IMR-90 (cell line): ENCODE results near the gene MOB3B. TPM values are rescaled to one million over a fixed set of nuclear protein-coding genes. Genes with fewer than 3 reads are reported as not detected.

ENCODE experiments used
- ATAC-seq: fragments of 200-7000 bp; cut with Tn5 transposase; 2 replicates; pipeline ENCODE4 v1.9.1; 2020; ENCODE audit warnings: low read depth, mild to moderate bottlenecking, moderate library complexity
- BruUV-seq: library from RNA; stranded (reverse); fragments of 400-500 nt; replicated peaks from 2 replicates; lab custom pipeline; 2021; lab: Mats Ljungman, UMichigan
- CTCF ChIA-PET: fragments of 300-600 bp; formaldehyde crosslinking; extraction: SDS; loops from one replicate; lab custom pipeline; 2021; ENCODE audit warnings: antibody characterized with exemption; lab: Yijun Ruan, JAX
- POLR2A ChIA-PET: fragments of 300-600 bp; sonication (Branson Sonifier 250); formaldehyde crosslinking; loops from one replicate; lab custom pipeline; 2022; ENCODE audit warnings: antibody characterized with exemption; ENCODE audit not compliant: unreplicated experiment; lab: Charles Lee
- DNase-seq: peaks from one replicate; pipeline ENCODE4 v3.0.0; 2013
- H2AFZ ChIP-seq: replicated peaks from 2 replicates; pipeline ENCODE3; 2013; ENCODE audit warnings: low read length, mild to moderate bottlenecking; ENCODE audit not compliant: poor library complexity
- H2AK5ac ChIP-seq: 2 replicates; pipeline ENCODE4 v1.6.1; 2013; ENCODE audit warnings: low read depth, low read length, inconsistent platforms
- H2AK9ac ChIP-seq: replicated peaks from 2 replicates; pipeline ENCODE3; 2013; ENCODE audit warnings: mild to moderate bottlenecking, low read depth, low read length, moderate library complexity; ENCODE audit not compliant: poor library complexity
- H2BK120ac ChIP-seq: 2 replicates; pipeline ENCODE4 v1.6.1; 2013; ENCODE audit warnings: low read depth, low read length, inconsistent platforms
- H2BK15ac ChIP-seq: 3 replicates; pipeline ENCODE4 v1.6.1; 2013; ENCODE audit warnings: low read depth, low read length, inconsistent platforms
- H2BK20ac ChIP-seq: 2 replicates; pipeline ENCODE4 v1.6.1; 2013; ENCODE audit warnings: low read depth, mild to moderate bottlenecking, inconsistent platforms, low read length, moderate library complexity
- H2BK5ac ChIP-seq: 2 replicates; pipeline ENCODE4 v1.6.1; 2013; ENCODE audit warnings: mild to moderate bottlenecking, low read depth, low read length, inconsistent platforms; ENCODE audit not compliant: poor library complexity, severe bottlenecking
- H3K14ac ChIP-seq: replicated peaks from 2 replicates; pipeline ENCODE4 v1.6.1; 2013; ENCODE audit warnings: low read depth, low read length, inconsistent platforms
- H3K18ac ChIP-seq: 2 replicates; pipeline ENCODE4 v1.6.1; 2013; ENCODE audit warnings: low read depth, low read length, control low read depth
- H3K23ac ChIP-seq: 2 replicates; pipeline ENCODE4 v1.6.1; 2013; ENCODE audit warnings: low read depth, low read length, inconsistent platforms
- H3K27ac ChIP-seq: 2 replicates; pipeline ENCODE4 v1.5.1; 2013; ENCODE audit warnings: mild to moderate bottlenecking, control low read depth, low read length; ENCODE audit not compliant: insufficient read depth
- H3K27me3 ChIP-seq: 2 replicates; pipeline ENCODE4 v1.6.1; 2013; ENCODE audit warnings: low read length; ENCODE audit not compliant: control insufficient read depth, insufficient read depth
- H3K36me3 ChIP-seq: 2 replicates; pipeline ENCODE4 v1.6.1; 2013; ENCODE audit warnings: low read length, mixed read lengths; ENCODE audit not compliant: control insufficient read depth, insufficient read depth
- H3K4ac ChIP-seq: 2 replicates; pipeline ENCODE4 v1.6.1; 2013; ENCODE audit warnings: low read depth, low read length, inconsistent platforms
- H3K4me1 ChIP-seq: 2 replicates; pipeline ENCODE4 v1.6.1; 2013; ENCODE audit warnings: low read length, mixed read lengths; ENCODE audit not compliant: control insufficient read depth, insufficient read depth
- H3K4me2 ChIP-seq: 2 replicates; pipeline ENCODE4 v1.6.1; 2013; ENCODE audit warnings: low read depth, mild to moderate bottlenecking, control low read depth, low read length, moderate library complexity
- H3K4me3 ChIP-seq: 2 replicates; pipeline ENCODE4 v1.5.1; 2013; ENCODE audit warnings: low read depth, mild to moderate bottlenecking, control low read depth, low read length, moderate library complexity; ENCODE audit not compliant: insufficient read depth
- H3K56ac ChIP-seq: 2 replicates; pipeline ENCODE4 v1.6.1; 2013; ENCODE audit warnings: low read length, inconsistent platforms; ENCODE audit not compliant: insufficient read depth; ENCODE audit errors: extremely low read depth
- H3K79me1 ChIP-seq, 2 experiments: 2 replicates each; pipeline ENCODE4 v1.6.1; 2013; ENCODE audit warnings: low read length in 2 of 2, inconsistent platforms in 1 of 2, low read depth in 1 of 2
- H3K9ac ChIP-seq: 2 replicates; pipeline ENCODE4 v1.6.1; 2013; ENCODE audit warnings: low read depth, low read length, control low read depth
- H3K9me1 ChIP-seq: 2 replicates; pipeline ENCODE4 v1.6.1; 2013; ENCODE audit warnings: low read length, inconsistent platforms; ENCODE audit not compliant: insufficient read depth
- H3K9me3 ChIP-seq: 2 replicates; pipeline ENCODE4 v1.6.1; 2013; ENCODE audit warnings: low read length; ENCODE audit not compliant: control insufficient read depth, insufficient read depth
- H4K20me1 ChIP-seq: 2 replicates; pipeline ENCODE4 v1.6.1; 2013; ENCODE audit warnings: low read length, inconsistent platforms; ENCODE audit not compliant: insufficient read depth
- H4K5ac ChIP-seq: 2 replicates; pipeline ENCODE4 v1.6.1; 2013; ENCODE audit warnings: mild to moderate bottlenecking, low read depth, low read length, control low read depth
- H4K8ac ChIP-seq, 2 experiments: 2 replicates each; pipeline ENCODE4 v1.6.1; 2013; ENCODE audit warnings: low read depth in 2 of 2, low read length in 2 of 2, control low read depth in 1 of 2, inconsistent platforms in 1 of 2
- H4K91ac ChIP-seq: 2 replicates; pipeline ENCODE4 v1.6.1; 2013; ENCODE audit warnings: low read depth, low read length, inconsistent platforms; ENCODE audit not compliant: insufficient read depth
- CHD1 ChIP-seq: IDR thresholded peaks from 2 replicates; pipeline ENCODE4 v1.6.1; 2012; ENCODE audit warnings: low read depth, low read length, improper control_type of control experiment
- CTCF ChIP-seq: conservative IDR thresholded peaks from 2 replicates; pipeline ENCODE4 v1.5.1; 2012; ENCODE audit warnings: mild to moderate bottlenecking, low read depth, low read length, improper control_type of control experiment
- WGBS, 2 experiments: methylation state at CpG; one replicate each; pipeline versions ENCODE4 v1.1.5 to v1.1.7; 2013; ENCODE audit warnings: missing lambda C conversion rate in 2 of 2; ENCODE audit not compliant: insufficient read length in 1 of 2; ENCODE audit errors: extremely low coverage in 2 of 2; 5-methylcytosine and 5-hydroxymethylcytosine counted together
- dilution Hi-C: fragments of 300-500 bp; cut with HindIII; formaldehyde crosslinking; loops from one replicate; pipeline ENCODE4 v1.14.3; 2018; ENCODE audit warnings: low sequenced_read_pairs; ENCODE audit not compliant: unreplicated experiment
- in situ Hi-C: fragments of 300-500 bp; cut with MboI; formaldehyde crosslinking; loops from 3 replicates; pipeline ENCODE4 v1.14.3; 2019; ENCODE audit warnings: low sequenced_read_pairs, inconsistent platforms, mixed read lengths
- intact Hi-C: fragments of 100-400 bp; cut with micrococcal nuclease; formaldehyde crosslinking; loops from 2 replicates; pipeline ENCODE4 v1.10.0; 2022
- polyA plus RNA-seq, 3 experiments: library from polyadenylated mRNA; depleted of rRNA; stranded (reverse); fragments of >200 nt; gene quantifications; 2 replicates each; pipeline ENCODE4 v1.2.3, GENCODE V29; 2012; ENCODE audit warnings: low replicate concordance in 1 of 3
- total RNA-seq: library from RNA; depleted of rRNA; stranded (reverse); fragments of >200 nt; gene quantifications from 2 replicates; pipeline ENCODE4 v1.2.3, GENCODE V29; 2012

The MOB3B gene
- total and polyA plus RNA-seq, 2 of the 4 experiments (the other 2 are of a cell fraction) = under 0.01 to 0.02 TPM

- Histone ChIP-seq H3K14ac (no peak overlapping the region), H2BK15ac (no peak overlapping the region), H3K36me3 (no peaks in the 10 kb centered on the region), H2AFZ (no peak overlapping the region), H3K9me1 (peaks cover 2% of the 10 kb centered on the region; the same call in 1 of the 2 replicates), H3K56ac (no peak overlapping the region), H4K91ac (no peak overlapping the region), H3K4me2 (no peak overlapping the region), H3K27ac (no peak overlapping the region), H2BK120ac (no peak overlapping the region), H3K23ac (no peak overlapping the region), H3K18ac (no peak overlapping the region), H3K9me3 (no peaks in the 10 kb centered on the region), H4K8ac (no peak overlapping the region), H4K5ac (no peak overlapping the region), H3K9ac (no peak overlapping the region), H3K4ac (no peak overlapping the region), H2BK20ac (no peak overlapping the region), H2AK5ac (no peak overlapping the region), H3K4me1 (no peaks in the 10 kb centered on the region), H4K20me1 (no peaks in the 10 kb centered on the region), H3K79me1 (no peaks in the 10 kb centered on the region), H2BK5ac (no peak overlapping the region), H3K4me3 (no peak overlapping the region), H3K27me3 (peaks cover 5% of the 10 kb centered on the region; the same call in 1 of the 2 replicates), H2AK9ac (no peak overlapping the region)
- WGBS, 2 experiments = no CpG with 5 or more reads among the region's 2 CpGs
- POLR2A ChIA-PET = no interaction called here
- CTCF ChIA-PET = interaction anchor here (0.7 kb wide), 1 partner anchor 173 kb away, joined by 3 read pairs; no protein-coding TSS in a partner anchor
- TF ChIP-seq CTCF = no peak
- no peak for TF ChIP-seq CHD1
- dilution Hi-C loops = no loop called here
- DNase-seq (no peak), ATAC-seq (no peak)
- in situ Hi-C loops = no loop called here
- BruUV-seq = no TSS peak
- intact Hi-C loops = no loop called here
These were observed 18.8 kb downstream of the MOB3B start for GRCh38 chr9:27510780-27511179.
